ENCODE data around the gene VCL.
"Not testable (repeated sequence)": the region's sequence is repeated elsewhere in the genome, so short reads cannot be mapped to it uniquely, and the experiment has no call there.

Gene VCL

DNA sequence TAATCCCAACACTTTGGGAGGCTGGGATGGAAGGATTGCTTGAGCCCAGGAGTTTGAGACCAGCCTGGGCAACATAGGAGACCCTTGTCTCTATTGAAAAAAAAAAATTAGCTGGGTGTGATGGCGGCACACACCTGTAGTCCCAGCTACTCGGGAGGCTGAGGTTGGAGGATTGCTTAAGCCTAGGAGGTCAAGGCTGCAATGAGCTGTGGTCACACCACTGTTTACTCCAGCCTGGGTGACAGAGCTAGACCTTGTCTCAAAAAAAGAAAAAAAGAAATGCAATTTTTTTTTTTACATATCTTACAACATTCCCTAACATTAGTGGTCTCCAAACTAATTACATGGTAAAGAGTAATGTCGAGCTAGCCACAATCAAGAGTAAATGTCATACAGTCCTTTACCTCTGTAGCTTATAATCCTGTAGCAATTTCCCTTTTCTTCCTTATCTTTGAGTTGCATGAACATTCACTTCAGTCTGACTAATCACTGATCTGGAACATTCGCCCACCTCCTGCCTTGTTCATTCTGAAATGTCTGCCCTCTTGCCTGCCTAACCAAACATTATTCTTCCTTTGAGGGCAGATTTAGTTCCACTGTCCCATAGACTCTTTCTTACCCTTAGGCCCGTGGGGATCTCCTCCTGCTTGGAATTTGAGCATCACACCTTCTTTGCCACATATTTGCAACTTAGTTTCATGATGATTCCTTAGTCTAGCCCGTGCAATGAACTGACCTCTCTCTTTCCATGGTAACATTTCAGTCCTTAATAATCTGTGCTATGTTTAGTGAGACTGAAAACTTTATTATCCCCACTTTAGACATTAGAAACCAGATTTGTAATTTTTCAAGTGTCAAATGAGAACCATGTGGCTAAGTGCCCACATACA, 4.8 kb upstream of the VCL start:
- Histone ChIP-seq H3K36me3 (ENCODE audit: control insufficient read depth, insufficient read depth, low read length) (0 out of 2 replicates have a peak, but pooled peaks cover 2% of the 10 kb centered on the region), H3K9me3 (ENCODE audit: control insufficient read depth, insufficient read depth, low read depth, low read length) (no peaks in the 10 kb centered on the region), H3K9ac (ENCODE audit: low read length) (no peak overlapping the region), H3K27ac (ENCODE audit: low read depth, low read length) (no peak overlapping the region), H3K27me3 (ENCODE audit: control insufficient read depth, insufficient read depth, low read length) (no peaks in the 10 kb centered on the region), H3K4me1 (ENCODE audit: control insufficient read depth, insufficient read depth, low read length) (peaks cover 9% of the 10 kb centered on the region; the same call in 1 of the 2 replicates), H3K4me3 (ENCODE audit: low read depth, low read length) (no peak overlapping the region)

DNA sequence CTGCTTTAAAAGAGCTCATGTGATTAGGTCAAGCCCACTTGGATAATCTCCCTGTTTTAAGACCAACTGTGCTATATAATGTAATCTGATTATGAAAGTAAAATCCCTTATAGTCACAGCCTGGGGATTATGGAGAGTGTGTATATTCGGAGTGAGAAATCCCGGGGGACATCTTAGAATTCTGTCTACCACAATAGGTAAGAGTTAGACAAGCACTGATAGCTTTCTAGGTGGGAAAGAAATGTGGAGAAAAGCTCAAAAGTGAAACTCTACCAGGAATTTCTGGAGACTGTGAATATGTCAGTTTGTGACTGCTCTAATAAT, 2.9 kb upstream of the VCL start:
- Histone ChIP-seq H3K4me1 (ENCODE audit: control insufficient read depth, insufficient read depth, low read length) (peaks cover 13% of the 10 kb centered on the region; the same call in 1 of the 2 replicates), H3K4me3 (ENCODE audit: low read depth, low read length) (no peak overlapping the region), H3K36me3 (ENCODE audit: control insufficient read depth, insufficient read depth, low read length) (peaks cover 11% of the 10 kb centered on the region; the same call in 1 of the 2 replicates), H3K27me3 (ENCODE audit: control insufficient read depth, insufficient read depth, low read length) (no peaks in the 10 kb centered on the region), H3K27ac (ENCODE audit: low read depth, low read length) (no peak overlapping the region), H3K9me3 (ENCODE audit: control insufficient read depth, insufficient read depth, low read depth, low read length) (no peaks in the 10 kb centered on the region), H3K9ac (ENCODE audit: low read length) (no peak overlapping the region)

DNA sequence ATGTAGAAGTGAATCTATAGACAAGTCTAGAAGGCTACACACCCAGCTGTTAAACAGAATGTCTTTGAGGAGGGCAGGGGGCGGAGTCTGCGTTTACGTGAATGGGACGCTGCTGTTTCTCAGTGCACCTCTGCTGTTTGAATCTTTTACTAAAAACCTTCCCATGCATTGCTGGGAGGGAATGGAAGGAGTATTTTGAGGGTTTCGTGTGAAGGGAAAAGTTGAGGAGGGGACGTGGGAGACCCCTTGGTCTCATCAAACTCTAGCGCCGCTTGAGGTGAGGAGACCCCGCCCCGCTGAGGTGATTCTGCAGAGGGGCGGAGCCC, 492 bp upstream of the VCL start:
- Histone ChIP-seq H3K36me3 (ENCODE audit: control insufficient read depth, insufficient read depth, low read length) (peaks cover 30% of the 10 kb centered on the region), H3K4me3 (ENCODE audit: low read depth, low read length) (peak overlapping the region; percentile 79), H3K4me1 (ENCODE audit: control insufficient read depth, insufficient read depth, low read length) (peaks cover 19% of the 10 kb centered on the region; the same call in 1 of the 2 replicates), H3K9ac (ENCODE audit: low read length) (peak overlapping the region; percentile 92), H3K27ac (ENCODE audit: low read depth, low read length) (peak overlapping the region; percentile 80), H3K27me3 (ENCODE audit: control insufficient read depth, insufficient read depth, low read length) (no peaks in the 10 kb centered on the region), H3K9me3 (ENCODE audit: control insufficient read depth, insufficient read depth, low read depth, low read length) (no peaks in the 10 kb centered on the region)

DNA sequence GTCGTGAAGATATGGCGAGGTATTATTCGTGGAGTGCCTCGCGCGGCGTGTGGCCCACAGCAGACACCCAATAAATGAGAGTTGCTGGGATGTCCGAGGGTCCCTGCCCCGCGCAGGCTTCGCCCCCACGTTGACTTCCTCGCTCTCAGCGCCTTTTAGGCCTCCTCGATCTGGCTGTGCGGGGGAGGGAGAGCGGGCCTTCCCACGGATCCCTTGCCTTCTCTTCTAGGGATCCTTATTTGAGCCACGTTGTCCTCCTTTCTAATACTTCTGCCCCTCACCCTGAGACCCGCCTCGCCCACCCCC, 660 bp downstream of the VCL start:
- Histone ChIP-seq H3K27ac (ENCODE audit: low read depth, low read length) (peak overlapping the region; percentile 100), H3K9me3 (ENCODE audit: control insufficient read depth, insufficient read depth, low read depth, low read length) (no peaks in the 10 kb centered on the region), H3K4me3 (ENCODE audit: low read depth, low read length) (peak overlapping the region; percentile 100), H3K9ac (ENCODE audit: low read length) (peak overlapping the region; percentile 100), H3K36me3 (ENCODE audit: control insufficient read depth, insufficient read depth, low read length) (peaks cover 36% of the 10 kb centered on the region), H3K4me1 (ENCODE audit: control insufficient read depth, insufficient read depth, low read length) (peaks cover 24% of the 10 kb centered on the region; the same call in 1 of the 2 replicates), H3K27me3 (ENCODE audit: control insufficient read depth, insufficient read depth, low read length) (no peaks in the 10 kb centered on the region)

DNA sequence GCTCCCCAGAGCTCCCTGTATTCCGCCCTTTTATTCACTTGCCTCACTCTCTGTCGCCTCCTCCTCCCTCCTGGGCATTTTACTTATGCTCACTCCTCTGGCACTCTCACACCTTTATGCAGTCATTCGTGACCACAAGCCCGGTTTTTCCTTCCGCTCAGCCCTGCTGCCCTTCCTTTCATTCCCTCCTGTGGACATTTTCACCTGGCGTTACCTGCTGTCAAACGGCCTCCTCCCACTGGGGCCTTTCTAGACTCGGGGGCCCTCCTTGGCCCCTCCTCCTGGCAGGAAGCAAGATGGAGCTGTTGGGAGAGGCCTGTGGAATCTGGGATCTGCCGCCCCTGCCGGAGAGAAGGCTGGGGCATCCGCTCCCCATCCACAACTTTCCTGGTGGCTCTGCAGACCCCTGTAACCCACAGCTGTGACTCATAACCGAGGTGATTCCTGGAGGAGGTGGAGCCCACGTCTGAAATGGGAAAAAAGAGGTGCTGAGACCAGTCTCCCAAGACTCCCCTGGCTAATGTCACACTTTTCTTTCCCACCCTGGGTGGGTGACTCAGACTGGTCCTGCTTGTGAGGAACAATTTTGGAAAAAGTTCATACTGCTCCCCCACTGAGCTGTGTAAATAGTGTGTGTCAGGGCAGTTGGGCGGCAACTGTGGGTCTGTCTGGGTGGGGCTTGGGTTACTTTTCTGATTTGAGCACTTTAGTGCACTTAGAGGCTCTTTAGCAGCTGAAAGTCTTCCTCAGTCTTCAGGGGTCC, 1.2 kb downstream of the VCL start:
- Histone ChIP-seq H3K4me3 (ENCODE audit: low read depth, low read length) (peak overlapping the region; percentile 100), H3K9ac (ENCODE audit: low read length) (peak overlapping the region; percentile 100), H3K27me3 (ENCODE audit: control insufficient read depth, insufficient read depth, low read length) (no peaks in the 10 kb centered on the region), H3K4me1 (ENCODE audit: control insufficient read depth, insufficient read depth, low read length) (peaks cover 24% of the 10 kb centered on the region; the same call in 1 of the 2 replicates), H3K27ac (ENCODE audit: low read depth, low read length) (peak overlapping the region; percentile 100; the same call in 1 of the 2 replicates), H3K36me3 (ENCODE audit: control insufficient read depth, insufficient read depth, low read length) (peaks cover 37% of the 10 kb centered on the region), H3K9me3 (ENCODE audit: control insufficient read depth, insufficient read depth, low read depth, low read length) (no peaks in the 10 kb centered on the region)

DNA sequence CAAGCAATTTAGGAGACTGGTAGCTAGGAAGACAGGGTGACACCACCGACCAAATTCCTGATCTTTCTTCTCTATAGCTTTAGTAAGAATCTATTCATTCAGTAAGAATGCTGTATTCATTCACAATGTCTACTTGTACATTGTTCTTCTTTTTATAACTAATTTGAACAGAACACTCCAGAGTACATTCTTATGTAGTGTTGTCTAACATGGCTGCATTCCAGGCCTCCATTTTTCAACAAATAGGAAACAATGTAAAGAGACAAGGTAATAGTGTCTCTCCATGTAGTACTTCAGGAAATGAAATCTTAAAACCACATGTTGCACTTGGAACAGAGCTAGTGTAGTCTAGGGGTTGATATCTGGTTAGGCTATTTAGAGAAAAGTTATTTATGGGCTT, 1.8 kb downstream of the VCL start:
- Histone ChIP-seq H3K4me3 (ENCODE audit: low read depth, low read length) (peak overlapping the region; percentile 100), H3K27me3 (ENCODE audit: control insufficient read depth, insufficient read depth, low read length) (no peaks in the 10 kb centered on the region), H3K36me3 (ENCODE audit: control insufficient read depth, insufficient read depth, low read length) (peaks cover 41% of the 10 kb centered on the region), H3K9ac (ENCODE audit: low read length) (peak overlapping the region; percentile 100), H3K4me1 (ENCODE audit: control insufficient read depth, insufficient read depth, low read length) (peaks cover 27% of the 10 kb centered on the region; the same call in 1 of the 2 replicates), H3K9me3 (ENCODE audit: control insufficient read depth, insufficient read depth, low read depth, low read length) (no peaks in the 10 kb centered on the region), H3K27ac (ENCODE audit: low read depth, low read length) (peak overlapping the region; percentile 100; the same call in 1 of the 2 replicates)

DNA sequence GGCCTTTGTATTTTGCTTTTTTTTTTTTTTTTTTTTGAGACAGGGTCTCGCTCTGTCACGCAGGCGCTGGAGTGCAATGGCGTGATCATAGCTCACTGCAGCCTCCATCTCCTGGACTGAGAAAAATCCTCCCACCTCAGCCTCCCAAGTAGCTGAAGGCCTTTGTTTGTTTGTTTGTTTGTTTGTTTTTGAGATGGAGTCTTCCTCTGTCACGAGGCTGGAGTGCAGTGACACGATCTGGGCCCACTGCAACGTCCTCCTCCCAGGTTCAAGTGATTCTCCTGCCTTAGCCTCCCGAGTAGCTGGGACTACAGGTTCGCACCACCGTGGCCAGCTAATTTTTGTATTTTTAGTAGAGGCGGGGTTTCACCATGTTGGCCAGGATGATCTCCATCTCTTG, 2.3 kb downstream of the VCL start:
- Histone ChIP-seq H3K4me3 (ENCODE audit: low read depth, low read length) (peak overlapping the region; percentile 100), H3K9ac (ENCODE audit: low read length) (peak overlapping the region; percentile 100), H3K4me1 (ENCODE audit: control insufficient read depth, insufficient read depth, low read length) (peaks cover 24% of the 10 kb centered on the region; the same call in 1 of the 2 replicates), H3K36me3 (ENCODE audit: control insufficient read depth, insufficient read depth, low read length) (peaks cover 44% of the 10 kb centered on the region)
- not testable (repeated sequence) for H3K9me3 ChIP-seq (ENCODE audit: control insufficient read depth, insufficient read depth, low read depth, low read length); H3K27me3 ChIP-seq (ENCODE audit: control insufficient read depth, insufficient read depth, low read length); H3K27ac ChIP-seq (ENCODE audit: low read depth, low read length)

DNA sequence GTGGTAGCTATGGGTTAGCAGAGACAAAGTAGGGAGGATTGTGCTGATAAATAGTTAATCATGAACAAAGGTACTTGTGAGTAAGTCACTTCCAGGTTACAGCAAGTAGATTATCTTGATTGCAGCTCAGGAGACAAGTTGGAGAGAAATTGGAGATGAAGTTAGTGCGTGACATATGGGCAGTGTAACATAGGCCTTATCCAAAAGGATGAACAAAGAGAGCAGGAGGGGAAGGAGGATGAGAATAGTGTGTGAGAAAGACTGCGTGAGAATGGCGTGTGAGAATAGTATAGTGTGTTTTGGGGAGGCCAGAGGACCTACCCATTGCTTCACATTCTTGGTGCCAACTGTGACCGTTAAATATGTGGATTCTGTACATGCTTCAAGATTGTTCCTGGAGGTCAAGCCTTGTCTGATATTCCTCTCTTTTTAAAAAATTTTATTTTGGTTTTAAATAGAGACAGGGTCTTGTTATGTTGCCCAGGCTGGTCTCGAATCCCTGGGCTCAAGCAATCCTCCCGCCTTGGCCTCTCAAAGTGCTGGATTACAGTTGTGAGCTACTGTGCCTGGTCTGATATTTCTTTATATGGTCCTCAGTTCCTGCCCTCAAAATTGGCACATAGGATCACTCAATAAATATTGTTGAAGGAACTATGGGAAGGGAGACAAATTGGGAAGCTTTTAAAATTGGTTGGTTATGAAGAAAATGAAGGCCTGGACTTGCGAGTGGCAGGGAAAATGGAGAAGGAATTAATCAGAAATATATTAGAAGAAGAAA, 3.2 kb downstream of the VCL start:
- H3K27me3 ChIP-seq (ENCODE audit: control insufficient read depth, insufficient read depth, low read length) = no peaks in the 10 kb centered on the region
- H3K36me3 ChIP-seq (ENCODE audit: control insufficient read depth, insufficient read depth, low read length) = peaks cover 47% of the 10 kb centered on the region
- peaks cover 22% of the 10 kb centered on the region; the same call in 1 of the 2 replicates for H3K4me1 ChIP-seq (ENCODE audit: control insufficient read depth, insufficient read depth, low read length)
- H3K9ac ChIP-seq (ENCODE audit: low read length) = peak overlapping the region; percentile 2
- no peak overlapping the region for H3K27ac ChIP-seq (ENCODE audit: low read depth, low read length)
- no peaks in the 10 kb centered on the region for H3K9me3 ChIP-seq (ENCODE audit: control insufficient read depth, insufficient read depth, low read depth, low read length)
- H3K4me3 ChIP-seq (ENCODE audit: low read depth, low read length) = peak overlapping the region; percentile 100

DNA sequence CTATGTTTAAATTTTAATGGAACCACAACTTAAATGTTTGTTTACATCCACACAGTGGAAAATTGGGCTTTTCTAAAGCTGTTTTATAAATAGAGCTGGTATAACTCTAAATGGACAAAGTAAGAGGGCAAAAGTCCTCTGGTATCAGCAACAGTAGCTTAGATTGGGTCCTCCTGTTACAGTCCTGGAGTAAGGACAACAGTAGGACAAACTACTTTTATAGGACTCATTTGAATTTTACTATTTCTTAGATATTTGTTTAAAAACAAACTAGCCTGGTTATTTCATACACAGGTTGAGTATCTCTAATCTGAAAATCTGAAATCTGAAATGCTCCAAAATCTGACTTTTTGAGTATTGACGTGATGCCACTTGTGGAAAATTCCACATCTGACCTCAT, 8.4 kb downstream of the VCL start:
- Histone ChIP-seq H3K9ac (ENCODE audit: low read length) (no peak overlapping the region), H3K9me3 (ENCODE audit: control insufficient read depth, insufficient read depth, low read depth, low read length) (no peaks in the 10 kb centered on the region), H3K27me3 (ENCODE audit: control insufficient read depth, insufficient read depth, low read length) (no peaks in the 10 kb centered on the region), H3K27ac (ENCODE audit: low read depth, low read length) (no peak overlapping the region), H3K4me3 (ENCODE audit: low read depth, low read length) (no peak overlapping the region), H3K4me1 (ENCODE audit: control insufficient read depth, insufficient read depth, low read length) (peaks cover 10% of the 10 kb centered on the region; the same call in 1 of the 2 replicates), H3K36me3 (ENCODE audit: control insufficient read depth, insufficient read depth, low read length) (peaks cover 39% of the 10 kb centered on the region)

DNA sequence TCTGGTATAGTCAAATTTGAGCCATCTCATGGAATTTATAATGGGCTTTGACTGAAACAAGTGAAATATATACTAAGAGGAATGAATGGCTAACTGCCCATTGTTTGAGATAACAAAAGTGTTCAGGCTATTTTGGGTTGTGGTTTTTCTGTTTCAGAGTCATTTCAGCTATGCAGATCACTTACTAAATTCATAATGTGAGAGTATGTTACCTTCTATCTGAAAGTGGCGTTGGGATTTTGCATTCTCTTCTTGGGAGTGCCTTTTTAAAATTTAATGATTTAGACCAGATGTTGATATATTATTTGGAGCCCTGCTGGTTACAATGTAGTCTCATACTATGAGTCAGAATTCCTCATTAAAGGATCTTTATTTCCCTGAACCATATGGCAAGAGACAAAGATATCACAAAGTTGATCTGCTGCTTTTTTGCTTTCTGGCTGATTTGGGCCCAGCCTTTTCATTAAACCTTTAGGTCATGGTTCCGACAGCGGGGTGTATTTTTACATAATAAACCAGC, 10.4 kb downstream of the VCL start:
- H3K4me3 ChIP-seq (ENCODE audit: low read depth, low read length) = no peak overlapping the region
- H3K36me3 ChIP-seq (ENCODE audit: control insufficient read depth, insufficient read depth, low read length) = peaks cover 38% of the 10 kb centered on the region
- H3K27me3 ChIP-seq (ENCODE audit: control insufficient read depth, insufficient read depth, low read length) = no peaks in the 10 kb centered on the region
- H3K9ac ChIP-seq (ENCODE audit: low read length) = no peak overlapping the region
- no peak overlapping the region for H3K27ac ChIP-seq (ENCODE audit: low read depth, low read length)
- H3K4me1 ChIP-seq (ENCODE audit: control insufficient read depth, insufficient read depth, low read length) = peaks cover 21% of the 10 kb centered on the region
- no peaks in the 10 kb centered on the region for H3K9me3 ChIP-seq (ENCODE audit: control insufficient read depth, insufficient read depth, low read depth, low read length)

Data from HUES6 (cell line).